Dedifferentiated amniotic fluid mesenchymal stem cell (primary cell): ENCODE results near the gene ADSS2.

Experiments used
- DNase-seq: peaks from one replicate; pipeline ENCODE4 v3.0.0-alpha.2; 2016; ENCODE audit errors: extremely low spot score

The ADSS2 gene

DNA sequence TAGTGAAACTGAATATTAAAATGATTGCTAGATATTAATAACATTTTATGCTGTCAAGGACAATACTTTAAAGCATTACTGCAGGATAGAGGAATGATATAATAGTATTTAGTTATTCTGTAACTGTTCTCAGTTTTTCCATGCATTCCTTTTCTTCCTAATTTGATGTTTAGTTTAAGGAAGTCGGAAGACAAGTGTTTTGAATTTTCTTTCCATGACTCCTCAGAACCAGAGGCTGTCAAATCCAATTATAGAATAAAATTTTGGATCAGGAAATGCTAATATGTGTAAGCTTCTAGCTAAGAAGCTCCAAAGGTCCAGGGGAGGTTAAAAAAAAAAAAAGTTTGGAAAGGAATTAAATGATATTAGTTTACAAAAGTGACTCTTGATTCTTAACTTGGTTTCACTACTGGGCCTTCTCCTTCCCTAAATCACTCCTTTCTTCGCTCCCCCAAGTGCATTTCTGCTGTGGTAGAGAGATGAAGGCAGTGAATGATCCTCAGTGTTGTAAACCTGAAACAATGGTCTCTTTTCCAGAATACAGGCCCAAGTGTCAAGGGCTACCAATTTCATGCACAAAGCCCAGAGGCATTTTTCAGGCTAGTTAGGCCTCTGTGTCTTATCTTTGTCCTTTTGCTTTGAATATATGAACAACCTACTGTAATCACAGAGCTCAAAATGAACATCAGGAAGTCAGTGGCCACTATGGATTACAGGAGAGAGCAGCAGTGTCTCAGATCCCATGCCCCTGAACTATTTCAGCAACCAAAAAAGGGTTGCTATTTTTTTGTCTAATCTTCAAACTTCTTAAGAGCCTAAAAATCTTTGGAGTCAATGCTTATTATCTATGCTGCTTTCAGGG lies 6.2 kb downstream of the ADSS2 start:
- peak; percentile 72 for DNase-seq

DNA sequence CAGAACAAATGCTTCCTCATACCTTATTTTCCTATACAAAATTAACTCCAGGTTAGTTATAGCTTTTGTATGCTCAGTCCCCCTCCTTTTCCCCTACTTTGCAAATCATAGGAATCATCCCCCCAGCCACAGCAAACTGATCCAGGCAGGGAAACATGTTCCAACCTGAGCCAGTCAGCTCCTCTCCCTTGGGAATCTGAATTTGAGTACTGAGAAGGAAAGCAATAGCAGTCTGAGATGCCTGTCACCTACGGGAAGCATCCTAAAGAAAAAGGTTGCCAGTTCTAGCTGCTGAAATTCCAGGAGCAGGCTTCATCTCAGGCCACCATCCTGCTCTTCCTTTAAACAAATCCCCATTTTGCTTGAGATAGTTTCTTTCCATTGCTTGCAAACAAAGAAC lies 6.9 kb downstream of the ADSS2 start:
- no peak for DNase-seq

GRCh38 chr1:244442850-244443249 lies 8.9 kb downstream of the ADSS2 start:
- DNase-seq: no peak

- DNase-seq: no peak
Observed at GRCh38 chr1:244439391-244440032, 12.2 kb downstream of the ADSS2 start.

DNA sequence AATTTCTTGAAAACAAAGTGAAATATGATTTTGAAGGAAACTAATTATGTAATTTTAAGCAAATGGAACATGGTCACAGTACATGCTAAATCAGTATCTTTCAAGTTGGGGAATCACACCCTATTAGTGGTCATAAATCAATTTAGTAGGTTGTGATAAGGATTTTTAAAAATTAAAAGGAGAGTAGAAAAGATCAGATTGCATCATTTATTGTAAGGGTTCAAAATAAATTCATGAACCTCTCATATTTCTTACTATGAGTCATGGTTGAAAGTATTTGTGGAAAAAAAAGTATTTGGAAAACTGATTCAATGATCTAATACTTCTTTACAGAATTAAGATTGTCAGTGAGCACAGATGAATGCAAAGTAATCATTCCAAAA lies 14.6 kb downstream of the ADSS2 start:
- DNase-seq: peak; percentile 58

DNA sequence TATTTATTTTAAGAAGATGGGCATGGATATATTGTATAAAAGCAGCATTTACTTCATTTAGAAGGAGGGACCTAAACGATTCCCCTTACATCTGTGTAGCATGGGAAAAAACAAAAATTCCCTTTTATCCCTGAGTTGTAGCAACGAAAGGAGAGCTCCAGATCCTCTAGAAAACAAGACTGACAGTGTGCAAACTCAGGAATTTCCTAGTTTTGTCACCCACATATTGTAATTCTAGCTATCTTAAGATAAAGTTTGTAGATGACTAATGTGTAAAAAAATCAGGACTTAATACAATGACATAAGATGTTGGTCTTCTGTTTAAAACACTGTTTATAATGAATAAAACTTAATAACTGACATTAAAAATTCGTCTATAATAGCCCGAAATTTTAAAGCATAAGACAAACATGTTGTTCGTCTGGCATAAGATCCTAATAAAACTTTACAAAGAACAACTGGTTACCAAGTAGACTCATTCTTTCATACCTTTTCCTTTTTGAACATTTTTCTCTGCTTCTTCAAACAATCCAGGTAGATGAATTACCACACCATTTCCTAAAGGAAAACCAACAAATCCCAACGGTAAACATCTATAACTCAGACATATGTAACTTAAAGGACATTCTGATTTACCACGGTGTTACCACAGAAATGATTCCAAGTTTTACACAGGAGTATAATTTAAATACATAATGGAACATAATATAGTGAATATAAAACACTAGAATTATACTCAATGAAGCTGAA lies 15.2 kb downstream of the ADSS2 start:
- no peak for DNase-seq

GRCh38 chr1:244435562-244436205 lies 16.0 kb downstream of the ADSS2 start:
- peak; percentile 68 for DNase-seq

- DNase-seq: no peak
Observed at GRCh38 chr1:244431166-244431565, 20.5 kb downstream of the ADSS2 start.

DNA sequence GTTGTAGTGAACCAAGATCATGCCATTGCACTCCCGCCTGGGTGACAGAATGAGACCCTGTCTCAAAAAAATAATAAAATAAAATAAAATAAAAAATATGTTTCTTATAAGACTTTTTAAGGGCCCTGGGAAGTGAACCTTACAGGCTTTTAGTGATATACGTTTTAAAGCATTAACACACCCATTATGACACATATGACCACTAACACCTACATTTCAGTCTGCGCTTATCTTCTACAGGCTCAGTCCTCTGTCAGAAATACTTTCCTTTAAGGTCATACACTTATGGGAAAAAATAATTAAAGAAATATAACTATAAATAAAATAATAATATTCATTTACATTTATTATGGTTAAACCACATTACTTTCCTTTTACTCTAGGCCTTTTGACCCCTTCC lies 21.9 kb downstream of the ADSS2 start:
- DNase-seq: no peak

- no peak for DNase-seq
Observed at GRCh38 chr1:244427647-244428046, 24.1 kb downstream of the ADSS2 start.

GRCh38 chr1:244424649-244425334 lies 26.9 kb downstream of the ADSS2 start:
- DNase-seq: no peak

- DNase-seq: no peak
Observed at GRCh38 chr1:244422174-244422573, 29.5 kb downstream of the ADSS2 start.

DNA sequence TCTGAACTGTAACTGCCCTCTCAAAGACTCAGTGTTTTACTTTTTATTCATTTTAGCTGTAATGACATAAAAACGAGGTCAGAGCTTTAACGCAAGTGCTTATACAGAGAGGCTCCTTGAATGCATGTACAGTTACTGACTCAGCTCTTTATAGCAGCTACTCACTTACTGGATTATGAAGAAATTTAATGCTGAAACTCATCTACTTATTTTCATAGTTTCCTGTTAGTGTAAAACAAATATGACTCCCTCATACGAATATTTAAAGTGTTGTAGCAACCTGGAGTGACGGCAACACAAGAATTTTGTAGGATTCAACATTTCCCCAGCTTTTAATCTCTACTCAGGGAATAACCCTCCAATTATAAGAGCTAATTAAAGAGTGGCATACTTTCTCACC lies 32.7 kb downstream of the ADSS2 start:
- DNase-seq: no peak

GRCh38 chr1:244414543-244414942 lies 37.2 kb downstream of the ADSS2 start:
- peak; percentile 18 for DNase-seq

DNA sequence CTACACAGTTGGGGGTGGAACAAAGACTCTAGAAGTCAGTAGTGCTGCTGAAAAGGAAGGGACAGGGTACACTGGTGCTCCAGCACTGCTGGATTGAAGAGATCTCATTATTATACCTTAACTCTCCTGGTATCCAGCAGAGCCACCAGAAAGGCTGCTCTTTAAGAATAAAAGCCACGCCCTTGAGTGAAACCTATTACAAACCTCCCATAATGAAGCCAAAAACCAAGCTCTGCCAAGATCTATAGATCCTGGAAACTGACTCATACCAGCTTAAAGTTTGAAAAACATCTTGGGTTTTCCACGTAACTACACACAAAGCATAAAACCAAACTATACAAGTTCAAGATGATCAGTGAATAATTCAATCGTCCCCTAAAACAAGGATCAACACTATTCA lies 38.0 kb downstream of the ADSS2 start:
- DNase-seq: no peak

GRCh38 chr1:244412176-244412575 lies 39.5 kb downstream of the ADSS2 start:
- DNase-seq: no peak

DNA sequence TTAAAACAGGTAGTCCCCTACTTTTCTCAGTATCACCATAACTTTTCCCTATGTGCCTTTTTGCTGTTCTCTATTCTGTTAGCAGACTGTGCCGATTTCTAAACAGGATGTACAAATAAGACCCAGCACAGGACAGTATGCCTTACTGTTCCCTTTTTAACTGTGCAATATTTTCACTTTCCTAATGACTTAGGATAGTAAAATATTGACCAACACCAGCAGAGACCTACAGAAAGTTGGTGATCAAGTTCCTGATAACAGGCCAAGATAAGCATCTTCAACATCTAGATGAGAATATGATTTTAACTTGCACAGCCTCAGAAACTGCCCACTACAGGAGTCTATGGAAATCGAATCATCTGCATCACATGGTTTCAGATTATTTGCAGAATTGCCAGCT lies 42.0 kb downstream of the ADSS2 start:
- DNase-seq: no peak

DNA sequence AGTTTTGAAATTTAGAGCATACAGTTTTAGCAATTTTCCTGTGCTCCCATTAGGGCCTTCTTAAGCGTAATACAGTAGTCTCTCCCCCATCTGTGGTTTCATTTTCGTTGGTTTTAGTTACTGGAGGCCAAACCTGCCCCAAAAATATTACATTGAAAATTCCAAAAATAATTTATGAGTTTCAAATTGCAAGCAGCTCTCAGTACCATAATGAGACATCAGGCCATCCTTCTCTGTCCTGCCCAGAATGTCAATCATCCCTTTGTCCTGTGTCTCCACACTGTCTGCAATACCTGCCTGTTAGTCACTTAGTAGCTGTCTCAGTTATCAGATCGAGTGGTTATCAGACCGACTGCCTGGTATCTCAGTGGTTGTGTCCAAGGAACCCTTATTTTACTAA lies 45.4 kb downstream of the ADSS2 start:
- no peak for DNase-seq

- DNase-seq: no peak
Observed at GRCh38 chr1:244405856-244406255, 45.9 kb downstream of the ADSS2 start.

DNA sequence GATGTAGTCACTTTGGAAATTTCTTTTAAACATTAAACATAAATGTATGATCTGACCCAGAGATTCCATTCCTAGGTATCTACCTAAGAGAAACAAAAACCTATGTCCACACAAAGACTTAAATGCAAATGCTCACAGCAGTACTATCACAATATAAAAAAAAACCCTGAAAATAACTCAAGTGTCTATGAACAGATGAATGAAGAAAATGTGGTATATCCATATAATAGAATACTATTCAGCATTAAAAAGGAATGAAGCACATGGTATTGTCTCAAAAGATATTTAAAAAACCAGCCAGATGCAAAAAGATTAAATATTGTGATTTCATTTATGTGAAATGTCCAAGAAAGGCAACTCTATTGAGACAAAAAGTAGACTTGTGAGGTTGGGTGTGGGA lies 48.3 kb downstream of the ADSS2 start:
- no peak for DNase-seq

- no peak for DNase-seq
Observed at GRCh38 chr1:244400974-244401373, 50.7 kb downstream of the ADSS2 start.

- no peak for DNase-seq
Observed at GRCh38 chr1:244397131-244397530, 54.6 kb downstream of the ADSS2 start.
